ENCODE measurements around the gene IFITM1.
"Not testable (repeated sequence)": the region's sequence is repeated elsewhere in the genome, so short reads cannot be mapped to it uniquely, and the experiment has no call there.

The IFITM1 gene

GRCh38 chr11:282630-283360 is 31.0 kb upstream of the IFITM1 start:
- no peak for DNase-seq

- DNase-seq, result no peak
Observed at GRCh38 chr11:283405-284104, 30.3 kb upstream of the IFITM1 start.

- DNase-seq, result no peak
Observed at GRCh38 chr11:284105-285020, 29.5 kb upstream of the IFITM1 start.

DNA sequence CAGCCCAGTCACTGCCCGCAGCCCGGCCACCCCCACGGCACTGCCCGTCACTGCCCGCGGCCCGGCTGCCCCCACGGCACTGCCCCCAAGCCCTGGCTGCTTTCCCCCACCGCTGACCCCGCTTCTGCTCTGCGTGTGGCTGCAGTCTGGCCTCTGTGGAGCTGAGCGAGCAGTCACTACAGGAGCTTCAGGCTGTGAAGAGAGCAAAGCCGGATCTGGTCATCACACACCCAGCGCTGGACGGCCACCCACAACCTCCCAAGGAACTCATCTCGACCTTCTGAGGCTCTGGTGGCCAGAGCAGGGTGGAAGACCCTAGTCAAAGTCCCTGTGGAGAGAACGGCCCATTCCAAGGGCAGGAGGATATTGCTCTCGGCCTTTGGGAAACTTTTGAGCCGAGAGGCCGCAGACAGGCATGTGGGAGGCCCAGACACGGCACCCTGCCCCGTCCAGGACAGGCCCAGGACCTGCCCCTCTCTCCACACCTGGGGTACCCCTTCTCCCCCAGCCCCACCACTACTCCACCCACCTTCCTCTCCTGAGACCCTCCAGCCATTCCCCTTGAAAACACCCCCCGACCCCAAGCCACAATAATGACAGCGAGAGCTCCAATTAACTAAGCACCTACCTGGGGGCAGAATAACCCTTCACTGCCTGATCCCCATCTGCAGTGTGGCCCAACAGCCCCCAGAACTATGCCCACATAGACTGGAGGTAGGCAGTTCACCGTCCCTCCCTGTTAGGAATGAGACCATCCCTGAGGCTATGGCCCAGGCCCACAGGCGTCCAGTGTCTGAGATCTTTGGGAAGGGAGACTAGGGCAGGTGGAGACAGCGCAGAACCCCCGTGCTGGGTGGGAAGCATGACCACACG is 28.6 kb upstream of the IFITM1 start:
- no peak for DNase-seq

DNA sequence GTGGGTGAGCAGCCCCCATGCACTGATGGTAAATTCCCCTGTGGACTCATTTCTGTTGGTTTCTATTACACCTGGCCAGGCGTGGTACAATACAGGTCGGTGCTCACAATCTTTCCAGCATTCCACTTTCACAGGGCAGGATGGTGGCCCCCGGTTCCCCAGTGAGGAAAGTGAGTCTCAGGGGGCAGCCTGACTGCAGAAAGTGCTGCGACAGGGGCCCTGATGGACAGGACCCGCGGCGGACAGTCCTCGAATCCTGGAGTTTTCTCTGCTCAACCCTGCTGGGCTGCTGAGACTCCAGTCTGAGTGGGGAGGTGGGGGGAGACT is 28.0 kb upstream of the IFITM1 start:
- no peak for DNase-seq

- DNase-seq, result not testable (repeated sequence)
Observed at GRCh38 chr11:286977-287820, 26.6 kb upstream of the IFITM1 start.

DNA sequence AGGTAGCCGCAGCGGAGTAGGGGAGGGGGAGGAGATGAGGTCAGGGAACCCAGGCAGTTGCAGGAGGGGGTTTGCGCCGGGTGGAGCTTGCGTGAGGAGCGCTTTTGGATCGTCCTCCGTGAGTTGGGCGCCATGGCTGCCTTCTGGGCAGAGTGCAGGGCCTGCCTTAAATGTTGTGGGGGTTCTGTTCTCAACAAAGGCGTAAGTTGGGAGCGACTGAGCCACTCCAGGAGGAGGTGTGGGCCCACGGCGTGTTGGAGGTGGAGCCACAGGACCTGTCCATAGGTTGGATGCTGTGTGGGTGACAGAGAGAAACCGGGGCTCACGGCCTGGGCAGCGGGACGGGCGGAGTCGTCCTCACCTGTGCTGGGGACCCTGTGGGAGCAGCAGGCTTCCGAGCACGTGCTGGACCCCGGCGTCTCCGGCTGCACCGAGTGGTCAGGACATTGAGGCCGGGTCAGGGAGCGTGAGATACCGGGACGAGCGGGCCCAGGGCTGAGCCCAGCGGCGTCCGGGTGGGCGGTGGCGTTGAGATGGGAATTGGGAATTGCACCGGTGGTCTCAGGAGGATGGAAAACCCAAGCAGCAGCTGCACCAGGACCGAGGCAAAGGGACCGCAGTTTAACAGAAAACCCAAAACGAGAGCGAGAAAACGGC is 25.9 kb upstream of the IFITM1 start:
- no peak for DNase-seq

GRCh38 chr11:288478-289397 is 25.1 kb upstream of the IFITM1 start, which contains the start of gene PGGHG:
PGGHG (plus strand) TSS chr11:289126; CDS start chr11:289817, 691 bp downstream.
- DNase-seq, result no peak

DNA sequence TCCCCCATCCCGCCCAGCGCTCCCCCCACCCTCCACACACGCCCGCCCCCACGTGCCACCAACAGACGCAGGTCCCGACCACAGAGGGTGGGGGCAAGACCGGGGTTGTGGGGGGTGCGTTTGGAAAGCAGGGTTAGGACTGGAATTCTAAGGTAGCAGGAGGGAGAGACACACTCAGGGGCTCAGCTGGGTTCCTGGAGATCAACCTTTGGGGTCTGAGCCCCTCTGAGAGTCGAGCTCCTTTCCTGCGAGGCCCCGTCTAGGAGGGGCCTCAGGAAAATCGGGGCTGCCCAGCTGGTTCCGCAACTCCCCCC is 24.5 kb upstream of the IFITM1 start:
- DNase-seq, result no peak

DNA sequence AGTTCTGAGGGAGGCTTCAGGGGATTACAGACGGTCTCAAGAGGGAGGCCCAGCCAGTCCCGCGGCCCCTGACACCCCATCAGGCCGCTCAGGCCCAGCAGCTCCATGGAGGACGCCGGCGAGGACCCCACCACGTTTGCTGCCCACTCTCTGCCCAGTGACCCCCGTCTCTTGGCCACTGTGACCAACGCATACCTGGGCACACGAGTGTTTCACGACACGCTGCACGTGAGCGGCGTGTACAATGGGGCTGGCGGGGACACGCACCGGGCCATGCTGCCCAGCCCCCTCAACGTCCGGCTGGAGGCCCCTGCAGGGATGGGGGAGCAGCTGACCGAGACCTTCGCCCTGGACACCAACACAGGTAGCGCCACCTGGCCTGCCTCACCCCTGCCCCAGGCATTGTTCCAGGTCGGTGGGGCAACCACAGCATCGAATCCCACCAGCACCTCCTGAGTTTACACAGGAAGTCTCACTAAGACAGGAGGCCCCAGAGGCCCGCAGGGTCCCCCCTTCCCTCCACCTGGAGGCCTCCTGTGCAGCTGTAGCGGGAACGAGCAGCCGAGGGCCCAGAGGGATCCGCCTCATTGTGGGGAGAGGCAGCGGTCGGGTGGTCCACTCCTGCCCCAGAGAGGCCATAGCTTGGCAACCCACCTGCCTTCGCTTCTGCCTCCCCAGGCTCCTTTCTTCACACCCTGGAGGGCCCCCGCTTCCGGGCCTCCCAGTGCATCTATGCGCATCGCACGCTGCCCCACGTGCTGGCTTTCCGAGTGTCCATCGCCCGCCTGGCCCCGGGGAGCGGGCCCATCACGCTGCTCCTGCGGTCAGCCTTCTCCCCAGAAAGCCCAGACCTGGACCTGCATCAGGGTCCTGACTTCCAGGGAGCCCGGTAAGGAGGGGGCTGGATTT is 23.9 kb upstream of the IFITM1 start:
- no peak for DNase-seq

- DNase-seq, result no peak
Observed at GRCh38 chr11:290621-291231, 23.1 kb upstream of the IFITM1 start.

GRCh38 chr11:291281-292210 is 22.3 kb upstream of the IFITM1 start:
- DNase-seq, result no peak

GRCh38 chr11:292211-293121 is 21.4 kb upstream of the IFITM1 start:
- no peak for DNase-seq

- DNase-seq, result no peak
Observed at GRCh38 chr11:293271-293851, 20.5 kb upstream of the IFITM1 start.

- DNase-seq, result no peak
Observed at GRCh38 chr11:293852-294661, 19.8 kb upstream of the IFITM1 start.

Measured in NCI-H1694 (cell line).